SK-N-SH treated with all-trans-retinoic acid at 6 μM for 48 hours (cell line): ENCODE data around the gene ANAPC1.

Experiments used
- ATAC-seq: fragments of 200-7000 bp; cut with Tn5 transposase; 3 replicates; pipeline ENCODE4 v1.9.1; 2020; ENCODE audit warnings: mild to moderate bottlenecking, moderate library complexity
- ARNTL ChIP-seq: fragments of 450-650 bp; formaldehyde crosslinking; IDR thresholded peaks from 2 replicates; pipeline ENCODE4 v1.5.0; 2020; ENCODE audit warnings: low read depth, mild to moderate bottlenecking, moderate library complexity, borderline replicate concordance
- BACH2 ChIP-seq: fragments of 250-450 bp; sonication (Bioruptor Pico); IDR thresholded peaks from 2 replicates; pipeline ENCODE4 v1.9.0; 2021; ENCODE audit warnings: mild to moderate bottlenecking, borderline replicate concordance
- CSDC2 ChIP-seq: fragments of 250-450 bp; sonication (Bioruptor Pico); IDR thresholded peaks from 2 replicates; pipeline ENCODE4 v1.5.0; 2020; ENCODE audit warnings: mild to moderate bottlenecking, moderate library complexity
- ESRRG ChIP-seq: fragments of 250-450 bp; sonication (Bioruptor Pico); IDR thresholded peaks from 2 replicates; pipeline ENCODE4 v1.6.1; 2021; ENCODE audit warnings: mild to moderate bottlenecking
- OSR1 ChIP-seq: fragments of 250-450 bp; sonication (Bioruptor Pico); IDR thresholded peaks from 2 replicates; pipeline ENCODE4 v1.8.0; 2022; ENCODE audit warnings: moderate library complexity, mild to moderate bottlenecking, inconsistent platforms
- PPARA ChIP-seq: fragments of 250-450 bp; sonication (Bioruptor Pico); IDR thresholded peaks from 2 replicates; pipeline ENCODE4 v1.5.0; 2020; ENCODE audit warnings: mild to moderate bottlenecking, borderline replicate concordance
- RARB ChIP-seq: fragments of 250-450 bp; sonication (Bioruptor Pico); IDR thresholded peaks from 2 replicates; pipeline ENCODE4 v1.8.0; 2021; ENCODE audit warnings: mild to moderate bottlenecking, moderate library complexity
- SNAI2 ChIP-seq: fragments of 250-450 bp; sonication (Bioruptor Pico); IDR thresholded peaks from 2 replicates; pipeline ENCODE4 v1.5.0; 2020; ENCODE audit warnings: mild to moderate bottlenecking, moderate library complexity
- TCF4 ChIP-seq: fragments of 250-450 bp; sonication (Bioruptor Pico); IDR thresholded peaks from 2 replicates; pipeline ENCODE4 v1.8.0; 2021; ENCODE audit warnings: mild to moderate bottlenecking, moderate library complexity, borderline replicate concordance
- TOX ChIP-seq: fragments of 250-450 bp; sonication (Bioruptor Pico); IDR thresholded peaks from 2 replicates; pipeline ENCODE4 v1.8.0; 2021; ENCODE audit warnings: mild to moderate bottlenecking, moderate library complexity, borderline replicate concordance
- ZC3H10 ChIP-seq: fragments of 250-450 bp; sonication (Bioruptor Pico); IDR thresholded peaks from 2 replicates; pipeline ENCODE4 v1.5.1; 2021; ENCODE audit warnings: mild to moderate bottlenecking, moderate library complexity
- ZFP30 ChIP-seq: fragments of 450-650 bp; formaldehyde crosslinking; IDR thresholded peaks from 2 replicates; pipeline ENCODE4 v1.5.0; 2022; ENCODE audit warnings: mild to moderate bottlenecking, moderate library complexity
- ZNF565 ChIP-seq: fragments of 450-650 bp; formaldehyde crosslinking; conservative IDR thresholded peaks from 2 replicates; pipeline ENCODE4 v1.5.0; 2020; ENCODE audit warnings: low read depth, mild to moderate bottlenecking, moderate library complexity
- ZNF70 ChIP-seq: fragments of 450-650 bp; formaldehyde crosslinking; IDR thresholded peaks from 2 replicates; pipeline ENCODE4 v1.5.0; 2020; ENCODE audit warnings: mild to moderate bottlenecking, moderate library complexity
- TF ChIP-seq, protein P1 (sequence below): fragments of 250-450 bp; sonication (Bioruptor Pico); IDR thresholded peaks from 2 replicates; pipeline ENCODE4 v1.5.1; 2020; ENCODE audit warnings: low read depth, mild to moderate bottlenecking, moderate library complexity
- TF ChIP-seq, protein P2 (sequence below): fragments of 250-450 bp; sonication (Bioruptor Pico); IDR thresholded peaks from 2 replicates; pipeline ENCODE4 v1.5.1; 2021; ENCODE audit warnings: mild to moderate bottlenecking, moderate library complexity
- TF ChIP-seq, protein P3 (sequence below): fragments of 250-450 bp; sonication (Bioruptor Pico); IDR thresholded peaks from 2 replicates; pipeline ENCODE4 v1.5.0; 2020; ENCODE audit warnings: mild to moderate bottlenecking, moderate library complexity
- TF ChIP-seq, protein P4 (sequence below): fragments of 250-450 bp; sonication (Bioruptor Pico); IDR thresholded peaks from 2 replicates; pipeline ENCODE4 v1.8.0; 2020; ENCODE audit warnings: mild to moderate bottlenecking, moderate library complexity, borderline replicate concordance
- TF ChIP-seq, protein P5 (sequence below): fragments of 250-450 bp; sonication (Bioruptor Pico); IDR thresholded peaks from 2 replicates; pipeline ENCODE4 v1.8.0; 2021; ENCODE audit warnings: low read depth, mild to moderate bottlenecking, moderate library complexity, borderline replicate concordance

Gene ANAPC1

DNA sequence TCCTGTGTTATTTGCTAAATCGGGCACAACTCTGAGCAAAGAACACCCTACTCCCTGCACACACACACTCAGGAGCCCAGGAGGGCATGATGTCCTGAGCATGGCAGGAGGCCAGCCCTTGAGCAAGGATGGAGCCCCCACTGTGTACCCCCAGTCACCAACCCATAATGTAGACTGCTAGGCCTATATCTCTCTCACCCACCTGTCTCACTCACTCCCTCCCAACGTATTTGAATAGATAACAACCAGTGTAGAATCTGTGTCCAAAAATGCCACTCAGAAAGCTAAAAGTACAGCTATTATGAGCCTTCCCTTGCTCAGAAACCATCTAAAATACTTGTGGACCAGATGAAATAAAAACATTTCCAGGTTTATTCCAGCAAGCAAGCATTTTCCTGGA is 43.7 kb upstream of the ANAPC1 start (continued):
- TF ChIP-seq, protein P1, sequence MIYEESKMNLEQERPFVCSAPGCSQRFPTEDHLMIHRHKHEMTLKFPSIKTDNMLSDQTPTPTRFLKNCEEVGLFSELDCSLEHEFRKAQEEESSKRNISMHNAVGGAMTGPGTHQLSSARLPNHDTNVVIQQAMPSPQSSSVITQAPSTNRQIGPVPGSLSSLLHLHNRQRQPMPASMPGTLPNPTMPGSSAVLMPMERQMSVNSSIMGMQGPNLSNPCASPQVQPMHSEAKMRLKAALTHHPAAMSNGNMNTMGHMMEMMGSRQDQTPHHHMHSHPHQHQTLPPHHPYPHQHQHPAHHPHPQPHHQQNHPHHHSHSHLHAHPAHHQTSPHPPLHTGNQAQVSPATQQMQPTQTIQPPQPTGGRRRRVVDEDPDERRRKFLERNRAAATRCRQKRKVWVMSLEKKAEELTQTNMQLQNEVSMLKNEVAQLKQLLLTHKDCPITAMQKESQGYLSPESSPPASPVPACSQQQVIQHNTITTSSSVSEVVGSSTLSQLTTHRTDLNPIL (CRISPR knock-in tag): no peak
- TF ChIP-seq CSDC2 (CRISPR knock-in tag) (no peak), ZNF70 (no peak), ARNTL (no peak)

GRCh38 chr2:111924617-111925107 is 40.7 kb upstream of the ANAPC1 start:
- no peak for ATAC-seq
- TF ChIP-seq, protein P2, sequence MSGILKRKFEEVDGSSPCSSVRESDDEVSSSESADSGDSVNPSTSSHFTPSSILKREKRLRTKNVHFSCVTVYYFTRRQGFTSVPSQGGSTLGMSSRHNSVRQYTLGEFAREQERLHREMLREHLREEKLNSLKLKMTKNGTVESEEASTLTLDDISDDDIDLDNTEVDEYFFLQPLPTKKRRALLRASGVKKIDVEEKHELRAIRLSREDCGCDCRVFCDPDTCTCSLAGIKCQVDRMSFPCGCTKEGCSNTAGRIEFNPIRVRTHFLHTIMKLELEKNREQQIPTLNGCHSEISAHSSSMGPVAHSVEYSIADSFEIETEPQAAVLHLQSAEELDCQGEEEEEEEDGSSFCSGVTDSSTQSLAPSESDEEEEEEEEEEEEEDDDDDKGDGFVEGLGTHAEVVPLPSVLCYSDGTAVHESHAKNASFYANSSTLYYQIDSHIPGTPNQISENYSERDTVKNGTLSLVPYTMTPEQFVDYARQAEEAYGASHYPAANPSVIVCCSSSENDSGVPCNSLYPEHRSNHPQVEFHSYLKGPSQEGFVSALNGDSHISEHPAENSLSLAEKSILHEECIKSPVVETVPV (CRISPR knock-in tag): no peak
- TF ChIP-seq PPARA (CRISPR knock-in tag) (no peak), ZFP30 (CRISPR knock-in tag) (no peak), BACH2 (CRISPR knock-in tag) (no peak), TOX (CRISPR knock-in tag) (no peak), RARB (CRISPR knock-in tag) (no peak), CSDC2 (CRISPR knock-in tag) (no peak), TCF4 (CRISPR knock-in tag) (no peak), ZNF70 (no peak), ZNF565 (CRISPR knock-in tag) (no peak)
- TF ChIP-seq, protein P1 (CRISPR knock-in tag): no peak

DNA sequence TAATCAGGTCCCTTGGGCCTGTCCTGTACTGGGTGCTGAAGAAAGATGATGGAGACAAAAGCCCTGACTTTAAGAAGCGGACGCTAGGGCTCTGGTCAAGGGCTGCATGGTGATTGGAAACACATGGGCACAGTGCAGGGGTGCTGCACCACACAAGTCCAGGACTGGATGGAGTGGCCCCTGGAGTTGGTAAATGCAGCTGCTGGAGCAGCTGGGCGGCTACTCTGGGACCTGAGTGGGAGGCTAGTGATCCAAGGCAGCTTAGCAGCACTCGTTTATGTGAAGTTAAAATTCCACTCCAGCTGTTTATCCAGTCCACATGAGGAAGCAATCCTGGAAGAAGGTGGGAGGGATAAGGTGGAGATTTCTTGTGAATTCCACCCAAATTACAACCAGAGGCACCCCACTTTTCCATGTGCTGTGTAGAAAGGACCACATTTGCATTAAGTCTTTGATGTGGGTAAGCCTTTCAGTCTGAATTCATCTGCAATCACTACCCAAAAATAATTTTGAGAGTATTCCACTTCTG is 39.3 kb upstream of the ANAPC1 start:
- TF ChIP-seq TCF4 (CRISPR knock-in tag): 0 out of 2 replicates have a peak, but pooled peaks have one; percentile 10
- TF ChIP-seq OSR1: no peak
- ATAC-seq: no peak

- peak; percentile 20; the same call in 1 of the 3 replicates for ATAC-seq
Measured at GRCh38 chr2:111919794-111920608, 36.0 kb upstream of the ANAPC1 start.

More at GRCh38 chr2:111919794-111920608, 36.0 kb upstream of the ANAPC1 start:
- TF ChIP-seq TOX (CRISPR knock-in tag): no peak
- TF ChIP-seq PPARA (CRISPR knock-in tag): no peak
- no peak for TF ChIP-seq ZFP30 (CRISPR knock-in tag)
- no peak for TF ChIP-seq ZNF565 (CRISPR knock-in tag)
- TF ChIP-seq, protein P2 (CRISPR knock-in tag): no peak
- TF ChIP-seq SNAI2 (CRISPR knock-in tag): no peak
- no peak for TF ChIP-seq ZNF70
- TF ChIP-seq ZC3H10 (CRISPR knock-in tag): no peak
- TF ChIP-seq OSR1: no peak
- TF ChIP-seq CSDC2 (CRISPR knock-in tag): no peak
- TF ChIP-seq, protein P3, sequence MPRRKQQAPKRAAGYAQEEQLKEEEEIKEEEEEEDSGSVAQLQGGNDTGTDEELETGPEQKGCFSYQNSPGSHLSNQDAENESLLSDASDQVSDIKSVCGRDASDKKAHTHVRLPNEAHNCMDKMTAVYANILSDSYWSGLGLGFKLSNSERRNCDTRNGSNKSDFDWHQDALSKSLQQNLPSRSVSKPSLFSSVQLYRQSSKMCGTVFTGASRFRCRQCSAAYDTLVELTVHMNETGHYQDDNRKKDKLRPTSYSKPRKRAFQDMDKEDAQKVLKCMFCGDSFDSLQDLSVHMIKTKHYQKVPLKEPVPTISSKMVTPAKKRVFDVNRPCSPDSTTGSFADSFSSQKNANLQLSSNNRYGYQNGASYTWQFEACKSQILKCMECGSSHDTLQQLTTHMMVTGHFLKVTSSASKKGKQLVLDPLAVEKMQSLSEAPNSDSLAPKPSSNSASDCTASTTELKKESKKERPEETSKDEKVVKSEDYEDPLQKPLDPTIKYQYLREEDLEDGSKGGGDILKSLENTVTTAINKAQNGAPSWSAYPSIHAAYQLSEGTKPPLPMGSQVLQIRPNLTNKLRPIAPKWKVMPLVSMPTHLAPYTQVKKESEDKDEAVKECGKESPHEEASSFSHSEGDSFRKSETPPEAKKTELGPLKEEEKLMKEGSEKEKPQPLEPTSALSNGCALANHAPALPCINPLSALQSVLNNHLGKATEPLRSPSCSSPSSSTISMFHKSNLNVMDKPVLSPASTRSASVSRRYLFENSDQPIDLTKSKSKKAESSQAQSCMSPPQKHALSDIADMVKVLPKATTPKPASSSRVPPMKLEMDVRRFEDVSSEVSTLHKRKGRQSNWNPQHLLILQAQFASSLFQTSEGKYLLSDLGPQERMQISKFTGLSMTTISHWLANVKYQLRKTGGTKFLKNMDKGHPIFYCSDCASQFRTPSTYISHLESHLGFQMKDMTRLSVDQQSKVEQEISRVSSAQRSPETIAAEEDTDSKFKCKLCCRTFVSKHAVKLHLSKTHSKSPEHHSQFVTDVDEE: no peak
- TF ChIP-seq, protein P4, sequence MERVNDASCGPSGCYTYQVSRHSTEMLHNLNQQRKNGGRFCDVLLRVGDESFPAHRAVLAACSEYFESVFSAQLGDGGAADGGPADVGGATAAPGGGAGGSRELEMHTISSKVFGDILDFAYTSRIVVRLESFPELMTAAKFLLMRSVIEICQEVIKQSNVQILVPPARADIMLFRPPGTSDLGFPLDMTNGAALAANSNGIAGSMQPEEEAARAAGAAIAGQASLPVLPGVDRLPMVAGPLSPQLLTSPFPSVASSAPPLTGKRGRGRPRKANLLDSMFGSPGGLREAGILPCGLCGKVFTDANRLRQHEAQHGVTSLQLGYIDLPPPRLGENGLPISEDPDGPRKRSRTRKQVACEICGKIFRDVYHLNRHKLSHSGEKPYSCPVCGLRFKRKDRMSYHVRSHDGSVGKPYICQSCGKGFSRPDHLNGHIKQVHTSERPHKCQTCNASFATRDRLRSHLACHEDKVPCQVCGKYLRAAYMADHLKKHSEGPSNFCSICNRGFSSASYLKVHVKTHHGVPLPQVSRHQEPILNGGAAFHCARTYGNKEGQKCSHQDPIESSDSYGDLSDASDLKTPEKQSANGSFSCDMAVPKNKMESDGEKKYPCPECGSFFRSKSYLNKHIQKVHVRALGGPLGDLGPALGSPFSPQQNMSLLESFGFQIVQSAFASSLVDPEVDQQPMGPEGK (CRISPR knock-in tag): no peak
- TF ChIP-seq, protein P5, sequence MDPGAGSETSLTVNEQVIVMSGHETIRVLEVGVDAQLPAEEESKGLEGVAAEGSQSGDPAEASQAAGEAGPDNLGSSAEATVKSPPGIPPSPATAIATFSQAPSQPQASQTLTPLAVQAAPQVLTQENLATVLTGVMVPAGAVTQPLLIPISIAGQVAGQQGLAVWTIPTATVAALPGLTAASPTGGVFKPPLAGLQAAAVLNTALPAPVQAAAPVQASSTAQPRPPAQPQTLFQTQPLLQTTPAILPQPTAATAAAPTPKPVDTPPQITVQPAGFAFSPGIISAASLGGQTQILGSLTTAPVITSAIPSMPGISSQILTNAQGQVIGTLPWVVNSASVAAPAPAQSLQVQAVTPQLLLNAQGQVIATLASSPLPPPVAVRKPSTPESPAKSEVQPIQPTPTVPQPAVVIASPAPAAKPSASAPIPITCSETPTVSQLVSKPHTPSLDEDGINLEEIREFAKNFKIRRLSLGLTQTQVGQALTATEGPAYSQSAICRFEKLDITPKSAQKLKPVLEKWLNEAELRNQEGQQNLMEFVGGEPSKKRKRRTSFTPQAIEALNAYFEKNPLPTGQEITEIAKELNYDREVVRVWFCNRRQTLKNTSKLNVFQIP (CRISPR knock-in tag): no peak
- no peak for TF ChIP-seq ARNTL
- TF ChIP-seq BACH2 (CRISPR knock-in tag): no peak
- TF ChIP-seq ESRRG (CRISPR knock-in tag): no peak
- TF ChIP-seq RARB (CRISPR knock-in tag): no peak
